NCI-H1105 treated with DMSO at 0.1 percent for 48 hours (cell line): ENCODE measurements around the gene ARID4B.
"Not testable (repeated sequence)": the region's sequence is repeated elsewhere in the genome, so short reads cannot be mapped to it uniquely, and the experiment has no call there.

Experiments
- DNase-seq: peaks from one replicate; lab custom pipeline; 2025; lab: John Stamatoyannopoulos, UW

Gene ARID4B

GRCh38 chr1:235296729-235297128, 31.2 kb downstream of the ARID4B start:
- no peak for DNase-seq

GRCh38 chr1:235295902-235296350, 32.1 kb downstream of the ARID4B start:
- DNase-seq, result no peak

GRCh38 chr1:235293322-235293942, 34.5 kb downstream of the ARID4B start:
- no peak for DNase-seq

- no peak for DNase-seq
Observed at GRCh38 chr1:235292790-235293189, 35.2 kb downstream of the ARID4B start.

GRCh38 chr1:235291599-235292091, 36.3 kb downstream of the ARID4B start:
- no peak for DNase-seq

GRCh38 chr1:235290740-235291502, 37.1 kb downstream of the ARID4B start:
- no peak for DNase-seq

- DNase-seq, result no peak
Observed at GRCh38 chr1:235289859-235290739, 37.9 kb downstream of the ARID4B start.

- no peak for DNase-seq
Observed at GRCh38 chr1:235287208-235287882, 40.6 kb downstream of the ARID4B start.

GRCh38 chr1:235286667-235287066, 41.3 kb downstream of the ARID4B start:
- DNase-seq, result no peak

- no peak for DNase-seq
Observed at GRCh38 chr1:235284231-235284769, 43.7 kb downstream of the ARID4B start.

- DNase-seq, result not testable (repeated sequence)
Observed at GRCh38 chr1:235283636-235284035, 44.3 kb downstream of the ARID4B start.

- DNase-seq, result no peak
Observed at GRCh38 chr1:235280467-235280866, 47.5 kb downstream of the ARID4B start.

- DNase-seq, result no peak
Observed at GRCh38 chr1:235279694-235280093, 48.3 kb downstream of the ARID4B start.

- no peak for DNase-seq
Observed at GRCh38 chr1:235278915-235279292, 49.1 kb downstream of the ARID4B start.

GRCh38 chr1:235278233-235278914, 49.6 kb downstream of the ARID4B start:
- no peak for DNase-seq

GRCh38 chr1:235277709-235278108, 50.3 kb downstream of the ARID4B start:
- no peak for DNase-seq

GRCh38 chr1:235275836-235276235, 52.1 kb downstream of the ARID4B start:
- no peak for DNase-seq

- no peak for DNase-seq
Observed at GRCh38 chr1:235275223-235275622, 52.8 kb downstream of the ARID4B start.

GRCh38 chr1:235272851-235273250, 55.1 kb downstream of the ARID4B start:
- DNase-seq, result no peak

GRCh38 chr1:235270625-235271024, 57.4 kb downstream of the ARID4B start:
- no peak for DNase-seq

- not testable (repeated sequence) for DNase-seq
Observed at GRCh38 chr1:235269990-235270389, 58.0 kb downstream of the ARID4B start.
